SK-N-SH treated with all-trans-retinoic acid at 6 μM for 48 hours (cell line): ENCODE data around the gene IQCH.
A peak's percentile ranks its signal among the peaks of the same experiment; 100 is the strongest.

Experiments
- ATAC-seq: fragments of 200-7000 bp; cut with Tn5 transposase; 3 replicates; pipeline ENCODE4 v1.9.1; 2020; ENCODE audit warnings: mild to moderate bottlenecking, moderate library complexity
- ARNTL ChIP-seq: fragments of 450-650 bp; formaldehyde crosslinking; IDR thresholded peaks from 2 replicates; pipeline ENCODE4 v1.5.0; 2020; ENCODE audit warnings: low read depth, mild to moderate bottlenecking, moderate library complexity, borderline replicate concordance
- BACH2 ChIP-seq: fragments of 250-450 bp; sonication (Bioruptor Pico); IDR thresholded peaks from 2 replicates; pipeline ENCODE4 v1.9.0; 2021; ENCODE audit warnings: mild to moderate bottlenecking, borderline replicate concordance
- CSDC2 ChIP-seq: fragments of 250-450 bp; sonication (Bioruptor Pico); IDR thresholded peaks from 2 replicates; pipeline ENCODE4 v1.5.0; 2020; ENCODE audit warnings: mild to moderate bottlenecking, moderate library complexity
- CSRNP3 ChIP-seq: fragments of 250-450 bp; sonication (Bioruptor Pico); IDR thresholded peaks from 2 replicates; pipeline ENCODE4 v1.5.1; 2021; ENCODE audit warnings: mild to moderate bottlenecking, moderate library complexity
- ESRRG ChIP-seq: fragments of 250-450 bp; sonication (Bioruptor Pico); IDR thresholded peaks from 2 replicates; pipeline ENCODE4 v1.6.1; 2021; ENCODE audit warnings: mild to moderate bottlenecking
- GLIS3 ChIP-seq: fragments of 250-450 bp; sonication (Bioruptor Pico); IDR thresholded peaks from 2 replicates; pipeline ENCODE4 v1.5.0; 2020; ENCODE audit warnings: mild to moderate bottlenecking, moderate library complexity
- ISL1 ChIP-seq: fragments of 250-450 bp; sonication (Bioruptor Pico); IDR thresholded peaks from 2 replicates; pipeline ENCODE4 v2.1.2; 2022; ENCODE audit warnings: mild to moderate bottlenecking, moderate library complexity
- OSR1 ChIP-seq: fragments of 250-450 bp; sonication (Bioruptor Pico); IDR thresholded peaks from 2 replicates; pipeline ENCODE4 v1.8.0; 2022; ENCODE audit warnings: moderate library complexity, mild to moderate bottlenecking, inconsistent platforms
- PATZ1 ChIP-seq: fragments of 250-450 bp; sonication (Bioruptor Pico); IDR thresholded peaks from 2 replicates; pipeline ENCODE4 v1.8.0; 2020; ENCODE audit warnings: mild to moderate bottlenecking, moderate library complexity, borderline replicate concordance
- PPARA ChIP-seq: fragments of 250-450 bp; sonication (Bioruptor Pico); IDR thresholded peaks from 2 replicates; pipeline ENCODE4 v1.5.0; 2020; ENCODE audit warnings: mild to moderate bottlenecking, borderline replicate concordance
- RARB ChIP-seq: fragments of 250-450 bp; sonication (Bioruptor Pico); IDR thresholded peaks from 2 replicates; pipeline ENCODE4 v1.8.0; 2021; ENCODE audit warnings: mild to moderate bottlenecking, moderate library complexity
- SNAI2 ChIP-seq: fragments of 250-450 bp; sonication (Bioruptor Pico); IDR thresholded peaks from 2 replicates; pipeline ENCODE4 v1.5.0; 2020; ENCODE audit warnings: mild to moderate bottlenecking, moderate library complexity
- TCF4 ChIP-seq: fragments of 250-450 bp; sonication (Bioruptor Pico); IDR thresholded peaks from 2 replicates; pipeline ENCODE4 v1.8.0; 2021; ENCODE audit warnings: mild to moderate bottlenecking, moderate library complexity, borderline replicate concordance
- TOX ChIP-seq: fragments of 250-450 bp; sonication (Bioruptor Pico); IDR thresholded peaks from 2 replicates; pipeline ENCODE4 v1.8.0; 2021; ENCODE audit warnings: mild to moderate bottlenecking, moderate library complexity, borderline replicate concordance
- ZC3H10 ChIP-seq: fragments of 250-450 bp; sonication (Bioruptor Pico); IDR thresholded peaks from 2 replicates; pipeline ENCODE4 v1.5.1; 2021; ENCODE audit warnings: mild to moderate bottlenecking, moderate library complexity
- ZFP3 ChIP-seq: fragments of 250-450 bp; sonication (Bioruptor Pico); IDR thresholded peaks from 2 replicates; pipeline ENCODE4 v1.5.0; 2020; ENCODE audit warnings: mild to moderate bottlenecking, moderate library complexity
- ZNF565 ChIP-seq: fragments of 450-650 bp; formaldehyde crosslinking; conservative IDR thresholded peaks from 2 replicates; pipeline ENCODE4 v1.5.0; 2020; ENCODE audit warnings: low read depth, mild to moderate bottlenecking, moderate library complexity
- ZNF70 ChIP-seq: fragments of 450-650 bp; formaldehyde crosslinking; IDR thresholded peaks from 2 replicates; pipeline ENCODE4 v1.5.0; 2020; ENCODE audit warnings: mild to moderate bottlenecking, moderate library complexity
- ZNF8 ChIP-seq: fragments of 450-650 bp; formaldehyde crosslinking; IDR thresholded peaks from 2 replicates; pipeline ENCODE4 v1.5.0; 2020; ENCODE audit warnings: mild to moderate bottlenecking, moderate library complexity
- TF ChIP-seq, protein P1 (sequence below): fragments of 250-450 bp; sonication (Bioruptor Pico); IDR thresholded peaks from 2 replicates; pipeline ENCODE4 v1.5.0; 2020; ENCODE audit warnings: mild to moderate bottlenecking, moderate library complexity
- TF ChIP-seq, protein P2 (sequence below): fragments of 250-450 bp; sonication (Bioruptor Pico); IDR thresholded peaks from 2 replicates; pipeline ENCODE4 v1.8.0; 2021; ENCODE audit warnings: low read depth, mild to moderate bottlenecking, moderate library complexity, borderline replicate concordance

The IQCH gene

GRCh38 chr15:67547064-67547463, 292.5 kb downstream of the IQCH start:
- TF ChIP-seq ESRRG (CRISPR knock-in tag) = no peak
- TF ChIP-seq, all 23 proteins: peak for 0
- ATAC-seq = no peak

DNA sequence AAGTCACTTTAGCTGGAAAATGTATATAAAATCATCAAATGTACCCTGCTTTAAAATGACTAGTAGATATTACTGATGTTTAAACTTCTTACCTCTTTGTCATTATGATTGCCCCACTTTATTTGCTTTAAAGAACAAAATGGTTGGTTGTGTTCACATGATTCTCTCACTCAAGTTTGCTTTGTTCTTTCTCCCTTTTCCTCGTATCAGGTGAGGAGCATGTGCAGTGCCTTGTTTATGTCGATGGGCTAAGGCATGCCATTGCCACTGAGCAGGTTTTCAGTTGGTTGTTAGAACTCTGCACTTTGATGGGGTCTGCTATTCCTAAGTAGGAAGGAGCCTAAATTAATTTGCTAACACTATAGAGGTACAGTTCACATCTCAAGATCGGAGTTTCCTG, 293.2 kb downstream of the IQCH start:
- TF ChIP-seq CSDC2 (CRISPR knock-in tag) (no peak), ZFP3 (no peak)
- no peak; the same call in 2 of the 3 replicates for ATAC-seq

DNA sequence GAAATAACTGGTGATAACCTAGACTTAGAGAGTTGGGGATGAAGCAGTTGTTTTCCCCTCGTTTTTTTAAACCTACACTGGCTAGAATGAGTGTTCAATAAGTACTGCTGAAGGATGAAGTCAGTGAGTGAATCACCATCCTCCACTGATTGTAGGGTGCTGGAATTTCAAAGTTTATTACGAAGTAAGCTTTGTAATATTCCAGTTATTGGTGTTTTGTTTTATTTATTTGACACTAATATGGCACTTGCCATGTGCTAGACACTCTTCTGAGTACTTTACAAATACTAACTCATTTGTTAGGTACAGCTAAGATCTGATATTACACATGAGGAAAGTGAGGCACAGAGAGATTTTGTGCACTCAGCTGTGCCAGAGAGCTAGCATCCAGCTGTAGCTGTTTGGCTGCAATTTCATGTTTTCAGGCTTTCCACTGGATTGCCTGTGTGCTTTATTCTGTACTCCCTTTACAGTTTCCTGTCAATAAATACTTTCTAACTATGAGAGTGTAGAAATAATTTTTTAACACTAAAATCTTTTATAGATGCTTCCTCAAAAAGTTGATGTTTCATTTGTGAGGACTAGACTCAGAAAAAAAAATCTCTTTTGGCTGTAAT, 293.8 kb downstream of the IQCH start:
- no peak for TF ChIP-seq CSRNP3 (CRISPR knock-in tag)
- TF ChIP-seq ESRRG (CRISPR knock-in tag) = no peak
- no peak for TF ChIP-seq ZC3H10 (CRISPR knock-in tag)
- no peak for TF ChIP-seq TOX
- no peak for TF ChIP-seq ZNF70 (CRISPR knock-in tag)
- TF ChIP-seq, protein P1, sequence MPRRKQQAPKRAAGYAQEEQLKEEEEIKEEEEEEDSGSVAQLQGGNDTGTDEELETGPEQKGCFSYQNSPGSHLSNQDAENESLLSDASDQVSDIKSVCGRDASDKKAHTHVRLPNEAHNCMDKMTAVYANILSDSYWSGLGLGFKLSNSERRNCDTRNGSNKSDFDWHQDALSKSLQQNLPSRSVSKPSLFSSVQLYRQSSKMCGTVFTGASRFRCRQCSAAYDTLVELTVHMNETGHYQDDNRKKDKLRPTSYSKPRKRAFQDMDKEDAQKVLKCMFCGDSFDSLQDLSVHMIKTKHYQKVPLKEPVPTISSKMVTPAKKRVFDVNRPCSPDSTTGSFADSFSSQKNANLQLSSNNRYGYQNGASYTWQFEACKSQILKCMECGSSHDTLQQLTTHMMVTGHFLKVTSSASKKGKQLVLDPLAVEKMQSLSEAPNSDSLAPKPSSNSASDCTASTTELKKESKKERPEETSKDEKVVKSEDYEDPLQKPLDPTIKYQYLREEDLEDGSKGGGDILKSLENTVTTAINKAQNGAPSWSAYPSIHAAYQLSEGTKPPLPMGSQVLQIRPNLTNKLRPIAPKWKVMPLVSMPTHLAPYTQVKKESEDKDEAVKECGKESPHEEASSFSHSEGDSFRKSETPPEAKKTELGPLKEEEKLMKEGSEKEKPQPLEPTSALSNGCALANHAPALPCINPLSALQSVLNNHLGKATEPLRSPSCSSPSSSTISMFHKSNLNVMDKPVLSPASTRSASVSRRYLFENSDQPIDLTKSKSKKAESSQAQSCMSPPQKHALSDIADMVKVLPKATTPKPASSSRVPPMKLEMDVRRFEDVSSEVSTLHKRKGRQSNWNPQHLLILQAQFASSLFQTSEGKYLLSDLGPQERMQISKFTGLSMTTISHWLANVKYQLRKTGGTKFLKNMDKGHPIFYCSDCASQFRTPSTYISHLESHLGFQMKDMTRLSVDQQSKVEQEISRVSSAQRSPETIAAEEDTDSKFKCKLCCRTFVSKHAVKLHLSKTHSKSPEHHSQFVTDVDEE = no peak
- TF ChIP-seq ZFP3 = no peak
- no peak for TF ChIP-seq OSR1 (CRISPR knock-in tag)
- TF ChIP-seq RARB = no peak
- no peak for TF ChIP-seq GLIS3 (CRISPR knock-in tag)
- TF ChIP-seq ZNF565 (CRISPR knock-in tag) = no peak
- no peak for TF ChIP-seq ARNTL (CRISPR knock-in tag)
- no peak for TF ChIP-seq SNAI2
- no peak for TF ChIP-seq CSDC2 (CRISPR knock-in tag)
- no peak for TF ChIP-seq PPARA (CRISPR knock-in tag)
- TF ChIP-seq PATZ1 (CRISPR knock-in tag) = no peak
- no peak for TF ChIP-seq BACH2 (CRISPR knock-in tag)
- no peak for TF ChIP-seq ISL1 (CRISPR knock-in tag)
- TF ChIP-seq, protein P2, sequence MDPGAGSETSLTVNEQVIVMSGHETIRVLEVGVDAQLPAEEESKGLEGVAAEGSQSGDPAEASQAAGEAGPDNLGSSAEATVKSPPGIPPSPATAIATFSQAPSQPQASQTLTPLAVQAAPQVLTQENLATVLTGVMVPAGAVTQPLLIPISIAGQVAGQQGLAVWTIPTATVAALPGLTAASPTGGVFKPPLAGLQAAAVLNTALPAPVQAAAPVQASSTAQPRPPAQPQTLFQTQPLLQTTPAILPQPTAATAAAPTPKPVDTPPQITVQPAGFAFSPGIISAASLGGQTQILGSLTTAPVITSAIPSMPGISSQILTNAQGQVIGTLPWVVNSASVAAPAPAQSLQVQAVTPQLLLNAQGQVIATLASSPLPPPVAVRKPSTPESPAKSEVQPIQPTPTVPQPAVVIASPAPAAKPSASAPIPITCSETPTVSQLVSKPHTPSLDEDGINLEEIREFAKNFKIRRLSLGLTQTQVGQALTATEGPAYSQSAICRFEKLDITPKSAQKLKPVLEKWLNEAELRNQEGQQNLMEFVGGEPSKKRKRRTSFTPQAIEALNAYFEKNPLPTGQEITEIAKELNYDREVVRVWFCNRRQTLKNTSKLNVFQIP (CRISPR knock-in tag) = no peak
- peak; percentile 77 for ATAC-seq

DNA sequence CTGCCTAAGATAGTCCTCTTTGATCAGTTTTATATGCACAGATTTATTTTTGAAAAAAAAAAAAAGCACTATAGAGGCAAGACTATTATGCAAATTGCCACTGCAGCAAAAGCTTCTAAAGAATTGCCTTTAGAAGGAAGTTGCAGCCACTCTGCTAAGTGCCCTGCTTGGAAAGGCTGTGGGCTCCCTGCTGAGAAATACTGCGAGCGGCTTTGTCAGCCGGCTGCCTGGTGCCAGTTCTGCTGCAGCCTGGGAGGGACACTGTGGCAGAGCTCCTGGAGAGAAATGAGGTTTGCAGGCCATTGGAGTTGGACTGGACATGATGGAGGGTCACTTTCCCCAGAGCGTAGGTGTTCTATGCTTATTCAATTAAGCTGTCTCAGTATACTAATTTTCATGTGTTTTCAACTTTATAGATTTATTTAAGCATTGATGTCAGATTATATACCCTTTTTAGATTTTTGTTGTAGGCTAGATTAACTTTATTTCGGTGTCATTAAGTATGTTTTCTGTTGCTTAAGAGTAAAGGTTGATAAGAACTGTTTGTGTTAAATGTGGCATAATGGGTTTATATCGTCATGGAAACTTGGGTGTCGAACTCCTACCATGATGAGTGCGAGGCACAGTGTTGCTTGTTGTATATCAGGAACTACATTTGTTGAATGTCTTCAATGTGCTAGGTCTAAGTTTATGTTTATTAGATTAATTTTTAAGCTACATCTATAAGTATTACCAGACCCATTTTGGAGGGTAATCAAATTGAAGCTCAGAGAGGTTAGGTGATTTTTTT, 294.5 kb downstream of the IQCH start:
- TF ChIP-seq PATZ1 (CRISPR knock-in tag) (no peak), CSDC2 (CRISPR knock-in tag) (no peak), GLIS3 (CRISPR knock-in tag) (no peak), TCF4 (CRISPR knock-in tag) (no peak), ISL1 (CRISPR knock-in tag) (no peak), OSR1 (CRISPR knock-in tag) (no peak), TOX (no peak), ZNF8 (CRISPR knock-in tag) (no peak), CSRNP3 (CRISPR knock-in tag) (no peak), ARNTL (CRISPR knock-in tag) (no peak)
- TF ChIP-seq, all 23 proteins: peak for 0
- ATAC-seq = peak; percentile 75
